T1000 (cell line): ENCODE results near the gene C5AR1.
"Not testable (repeated sequence)": the region's sequence is repeated elsewhere in the genome, so short reads cannot be mapped to it uniquely, and the experiment has no call there.

Experiments used
- DNase-seq: peaks from one replicate; lab custom pipeline; 2025; ENCODE audit warnings: mixed read lengths; lab: John Stamatoyannopoulos, UW

C5AR1 gene

DNA sequence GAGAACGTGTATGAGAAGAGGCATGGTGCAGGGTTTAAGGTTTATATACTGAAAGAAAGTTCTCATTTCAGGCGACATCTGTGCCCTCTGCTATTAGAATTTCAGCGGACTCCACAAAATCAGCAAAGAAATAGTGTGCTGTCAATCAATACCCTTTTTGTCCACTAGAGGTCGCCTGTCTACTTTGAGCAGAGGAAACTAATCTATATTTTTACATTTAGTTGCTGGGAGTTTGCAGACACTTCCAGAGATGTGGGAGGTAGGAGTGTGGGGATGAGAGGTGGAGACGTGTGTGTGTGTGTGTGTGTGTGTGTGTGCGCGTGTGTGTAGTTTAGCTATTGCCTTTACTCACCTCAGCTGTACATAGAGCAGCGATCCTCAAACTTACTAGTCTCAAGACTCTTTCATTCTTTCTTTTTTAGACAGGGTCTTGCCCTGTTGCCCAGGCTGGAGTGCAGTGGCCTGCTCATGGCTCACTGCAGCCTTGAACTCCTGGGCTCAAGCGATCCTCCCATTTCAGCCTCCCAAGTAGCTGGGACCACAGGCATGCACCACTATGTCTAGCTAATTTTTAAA is 25.2 kb upstream of the C5AR1 start:
- DNase-seq = peak; percentile 24

- peak; percentile 34 for DNase-seq
Measured at GRCh38 chr19:47296036-47296435, 13.6 kb upstream of the C5AR1 start.

DNA sequence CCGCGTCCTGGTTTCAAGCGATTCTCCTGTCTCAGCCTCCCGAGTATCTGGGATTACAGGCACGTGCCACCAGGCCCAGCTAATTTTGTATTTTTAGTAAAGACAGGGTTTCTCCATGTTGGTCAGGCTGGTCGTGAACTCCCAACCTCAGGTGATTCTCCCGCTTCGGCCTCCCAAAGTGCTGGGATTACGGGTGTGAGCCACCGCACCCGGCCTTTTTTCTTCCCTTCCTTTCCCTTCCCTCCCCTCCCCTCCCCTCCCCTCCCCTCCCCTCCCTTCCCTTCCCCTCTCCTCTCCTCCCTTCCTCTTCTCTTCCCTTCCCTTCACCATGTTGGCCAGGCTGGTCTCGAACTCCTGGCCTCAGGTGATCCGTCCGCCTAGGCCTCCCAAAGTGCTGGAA is 8.8 kb upstream of the C5AR1 start:
- not testable (repeated sequence) for DNase-seq

DNA sequence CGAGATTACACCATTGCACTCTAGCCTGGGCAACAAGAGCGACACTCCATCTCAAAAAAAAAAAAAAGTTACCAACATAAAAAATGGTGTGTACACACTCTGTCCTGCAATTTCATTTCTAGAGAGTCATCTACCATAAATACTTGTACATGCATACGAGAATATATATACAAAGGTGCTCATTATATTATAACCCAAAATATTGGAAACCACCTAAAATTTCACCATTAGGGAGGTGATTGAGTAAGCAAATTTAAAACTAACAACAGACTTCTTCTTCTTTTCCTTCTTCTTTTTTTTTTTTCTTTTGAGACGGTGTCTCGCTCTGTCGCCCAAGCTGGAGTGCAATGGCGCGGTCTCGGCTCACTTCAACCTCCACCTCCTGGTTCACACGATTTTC is 7.4 kb upstream of the C5AR1 start:
- DNase-seq = no peak

DNA sequence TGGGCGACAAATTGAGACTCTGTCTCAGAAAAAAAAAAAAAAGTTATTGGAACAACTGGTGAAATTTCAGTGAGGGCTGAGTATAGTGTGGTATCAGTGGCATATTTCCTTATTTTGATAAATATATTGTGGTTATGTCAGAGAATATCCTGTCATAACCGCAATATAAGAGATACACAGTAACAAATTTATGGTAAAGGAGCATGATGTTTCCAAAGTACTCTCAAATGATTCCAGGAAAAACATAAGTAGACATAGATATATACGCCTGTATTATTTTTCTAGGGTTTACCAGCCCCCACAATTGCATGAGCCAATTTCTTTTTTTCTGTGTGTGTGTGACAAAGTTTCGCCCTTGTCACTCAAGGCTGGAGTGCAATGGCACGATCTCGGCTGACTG is 5.7 kb upstream of the C5AR1 start:
- DNase-seq = no peak

DNA sequence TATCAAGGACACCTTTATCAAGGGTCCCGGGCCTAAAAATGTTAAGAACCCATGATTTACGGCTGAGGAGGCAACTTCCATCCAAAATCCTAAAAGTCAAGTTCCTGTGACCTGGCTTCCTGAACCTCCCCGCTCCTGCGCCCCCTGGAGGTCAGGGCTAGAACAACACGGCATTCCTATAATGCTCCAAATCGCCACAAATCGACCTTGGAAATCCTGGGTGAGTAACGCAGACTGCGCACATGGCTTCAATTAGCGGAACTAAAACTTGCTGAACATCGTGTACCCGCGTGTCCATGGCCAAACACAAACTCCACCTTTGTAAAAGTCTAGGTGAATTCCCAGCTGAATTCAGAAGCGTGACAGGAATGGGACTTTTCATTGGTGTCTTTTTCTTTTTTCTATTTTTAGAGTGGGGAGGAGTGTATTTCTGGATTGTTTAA is 4.3 kb upstream of the C5AR1 start:
- DNase-seq = peak; percentile 64

DNA sequence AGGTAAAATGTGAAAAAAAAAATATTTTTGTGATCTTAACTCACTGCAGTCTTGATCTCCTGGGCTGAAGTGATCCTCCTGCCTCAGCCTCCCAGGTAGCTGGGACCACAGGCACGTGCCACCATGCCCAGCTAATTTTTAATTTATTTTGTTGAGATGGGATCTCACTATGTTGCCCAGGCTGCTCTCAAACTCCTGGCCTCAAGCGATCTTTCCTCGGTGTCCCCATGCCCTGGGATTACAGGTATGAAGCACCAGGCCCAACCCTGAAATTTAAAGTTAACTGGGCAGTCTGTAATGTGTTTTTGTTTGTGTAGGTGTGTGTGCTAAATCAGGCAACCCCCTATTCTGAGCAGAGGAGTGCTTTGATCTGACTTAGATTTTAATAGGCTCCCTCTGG is 3.4 kb upstream of the C5AR1 start:
- no peak for DNase-seq

- DNase-seq = no peak
Measured at GRCh38 chr19:47309038-47309437, 623 bp upstream of the C5AR1 start.

GRCh38 chr19:47310323-47310722 is 662 bp downstream of the C5AR1 start:
- no peak for DNase-seq

- no peak for DNase-seq
Measured at GRCh38 chr19:47310819-47311218, 1.2 kb downstream of the C5AR1 start.

GRCh38 chr19:47312366-47313006 is 2.8 kb downstream of the C5AR1 start:
- no peak for DNase-seq

DNA sequence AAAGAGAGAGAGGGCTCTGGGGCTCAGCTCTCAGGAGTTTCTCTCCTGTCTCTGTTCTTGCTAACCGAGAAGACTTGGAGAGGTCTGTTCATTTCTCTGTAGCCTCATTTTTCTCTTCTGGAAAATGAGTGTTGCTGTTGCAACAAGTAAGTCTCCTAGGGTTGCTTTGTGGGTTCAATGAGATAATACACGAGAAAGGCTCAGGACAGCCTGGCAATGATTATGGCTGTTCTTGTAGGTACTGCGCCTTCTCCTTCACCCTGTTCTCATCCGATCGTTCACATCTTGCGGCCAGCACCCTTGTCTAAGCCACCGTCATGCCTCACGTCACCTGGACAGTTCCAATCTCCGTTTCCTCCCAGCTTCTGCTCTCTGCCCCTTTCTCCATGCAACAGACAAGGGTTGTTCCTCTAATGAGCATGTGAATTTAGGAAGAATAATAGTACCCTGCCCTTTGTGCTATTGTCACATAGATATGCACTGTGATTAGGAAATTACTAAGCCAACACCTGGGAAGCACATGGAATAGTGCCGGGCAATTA is 4.2 kb downstream of the C5AR1 start:
- DNase-seq = no peak

DNA sequence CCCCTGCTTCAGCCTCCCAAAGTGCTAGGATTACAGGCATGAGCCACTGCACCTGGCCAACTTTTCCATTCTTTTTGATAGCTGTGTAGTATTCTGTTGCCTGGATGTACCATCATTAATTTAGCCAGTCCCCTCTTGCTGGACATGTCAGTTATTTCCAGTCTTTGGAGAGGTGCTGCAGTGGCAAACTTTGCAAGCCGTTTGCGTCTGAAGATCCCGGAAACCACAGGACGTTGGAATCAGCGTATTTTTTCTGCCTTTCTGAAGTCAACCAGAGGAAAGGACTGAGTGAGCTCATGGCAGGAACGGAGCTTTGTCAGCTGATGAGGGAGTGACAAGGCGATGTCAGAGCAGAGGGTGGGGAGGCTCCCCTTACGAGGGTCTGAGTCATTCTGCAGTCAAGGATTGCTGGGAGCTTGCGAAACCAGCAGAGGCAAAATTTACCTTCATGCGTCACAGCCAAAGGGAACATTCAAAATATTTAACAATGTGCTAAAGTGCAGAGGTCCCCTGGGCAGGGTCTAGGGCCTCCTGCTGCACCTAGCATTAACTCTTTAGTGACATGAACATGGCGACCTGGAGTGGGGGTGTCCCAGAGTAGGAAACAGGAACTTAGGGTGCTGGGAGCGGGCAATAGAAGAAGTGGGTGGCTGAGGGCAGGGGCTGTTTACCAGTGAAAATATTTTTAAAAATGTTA is 5.6 kb downstream of the C5AR1 start:
- peak; percentile 70 for DNase-seq

DNA sequence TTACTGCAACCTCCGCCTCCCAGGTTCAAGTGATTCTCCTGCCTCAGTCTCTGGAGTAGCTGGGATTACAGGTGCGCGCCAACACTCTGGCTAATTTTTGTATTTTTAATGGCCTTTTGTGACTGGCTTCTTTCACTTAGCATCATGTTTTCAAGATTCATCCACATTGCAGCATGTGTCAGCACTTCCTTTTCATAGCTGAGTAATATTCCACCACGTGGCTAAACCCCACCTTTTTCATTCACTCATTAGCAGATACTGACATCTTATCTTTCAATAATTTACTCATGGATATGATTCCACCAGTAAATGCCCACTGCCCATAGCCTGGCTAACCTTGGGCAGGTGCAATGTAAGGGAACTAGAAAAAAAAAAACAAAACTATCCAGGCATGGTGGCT is 6.9 kb downstream of the C5AR1 start:
- no peak for DNase-seq

GRCh38 chr19:47319923-47320871 is 10.5 kb downstream of the C5AR1 start:
- DNase-seq = no peak

DNA sequence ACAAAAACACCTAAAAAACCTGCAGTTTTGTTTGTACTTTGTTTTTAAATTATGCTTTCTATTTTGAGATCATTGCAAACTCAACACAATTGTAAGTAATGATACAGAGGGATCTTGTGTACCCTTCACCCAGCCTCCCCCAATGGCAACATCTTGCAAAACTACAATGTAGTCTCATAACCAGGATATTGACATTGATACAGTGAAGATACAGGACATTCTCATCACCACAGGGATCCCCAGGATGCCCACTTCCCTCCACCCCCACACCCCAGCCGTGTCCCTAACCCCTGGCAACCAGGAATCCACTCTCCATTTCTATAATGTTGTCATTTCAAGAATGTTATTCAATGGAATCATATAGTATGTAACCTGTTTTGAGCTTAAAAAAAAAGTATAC is 12.0 kb downstream of the C5AR1 start:
- no peak for DNase-seq

DNA sequence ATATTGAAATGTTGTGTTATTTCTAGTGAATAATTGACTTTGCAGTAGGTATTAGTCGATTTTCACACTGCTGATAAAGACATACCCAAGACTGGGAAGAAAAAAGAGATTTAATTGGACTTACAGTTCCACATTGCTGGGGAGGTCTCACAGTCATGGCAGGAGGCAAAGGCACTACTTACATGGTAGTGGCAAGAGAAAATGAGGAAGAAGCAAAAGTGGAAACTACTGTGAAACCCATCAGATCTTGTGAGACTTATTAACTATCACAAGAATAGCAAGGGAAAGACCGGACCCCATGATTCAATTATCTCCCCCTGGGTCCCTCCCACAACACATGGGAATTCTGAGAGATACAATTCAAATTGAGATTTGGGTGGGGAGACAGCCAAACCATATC is 12.4 kb downstream of the C5AR1 start:
- no peak for DNase-seq

DNA sequence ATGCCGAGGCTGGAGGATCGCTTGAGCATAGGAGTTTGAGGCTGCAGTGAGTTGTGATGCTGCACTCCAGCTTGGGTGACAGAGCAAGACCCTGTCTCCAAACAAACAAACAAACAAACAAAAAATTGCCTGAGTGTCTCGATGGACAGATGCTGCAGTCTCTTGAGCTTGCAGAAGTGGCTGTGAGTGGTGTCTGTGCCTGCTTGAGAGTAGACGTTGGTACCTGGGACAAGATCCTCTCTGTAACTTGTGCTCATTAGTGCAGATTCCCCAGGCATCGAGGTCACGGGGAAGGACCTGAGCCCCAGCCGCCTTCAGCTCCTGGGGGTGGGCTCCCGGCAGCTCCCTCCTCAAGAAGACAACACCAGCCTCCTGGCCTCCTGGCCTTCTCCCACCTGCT is 13.7 kb downstream of the C5AR1 start:
- no peak for DNase-seq

- DNase-seq = no peak
Measured at GRCh38 chr19:47323872-47324271, 14.2 kb downstream of the C5AR1 start.

GRCh38 chr19:47324502-47324901 is 14.8 kb downstream of the C5AR1 start:
- no peak for DNase-seq

DNA sequence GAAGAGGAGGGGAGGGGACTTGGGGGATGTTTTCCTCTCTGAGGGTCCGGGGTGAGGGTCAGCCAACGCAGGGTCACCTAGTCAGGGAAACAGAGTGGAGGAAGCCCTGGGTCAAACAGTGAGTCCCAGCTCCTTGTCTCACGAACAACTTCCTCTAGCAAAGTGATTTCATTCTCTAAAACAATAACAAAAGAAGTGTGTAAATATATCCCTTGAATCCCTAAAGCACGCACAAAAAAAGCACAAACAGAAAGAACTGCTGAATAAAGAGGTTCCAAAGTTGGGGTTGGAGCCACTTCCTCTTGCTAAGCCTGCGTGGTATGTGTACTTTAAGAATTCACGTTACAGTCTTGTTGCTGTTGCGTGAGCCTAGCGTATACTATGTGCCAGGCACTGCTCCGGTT is 20.8 kb downstream of the C5AR1 start:
- no peak for DNase-seq

GRCh38 chr19:47331490-47331889 is 21.8 kb downstream of the C5AR1 start:
- no peak for DNase-seq
